ENCODE results near the gene NWD2. TPM values are rescaled to one million over a fixed set of nuclear protein-coding genes. Genes with fewer than 3 reads are reported as not detected.

Gene NWD2
- total RNA-seq, 4 donors from 2014 or later: 0.16 to 2.1 (median 0.61) TPM

DNA sequence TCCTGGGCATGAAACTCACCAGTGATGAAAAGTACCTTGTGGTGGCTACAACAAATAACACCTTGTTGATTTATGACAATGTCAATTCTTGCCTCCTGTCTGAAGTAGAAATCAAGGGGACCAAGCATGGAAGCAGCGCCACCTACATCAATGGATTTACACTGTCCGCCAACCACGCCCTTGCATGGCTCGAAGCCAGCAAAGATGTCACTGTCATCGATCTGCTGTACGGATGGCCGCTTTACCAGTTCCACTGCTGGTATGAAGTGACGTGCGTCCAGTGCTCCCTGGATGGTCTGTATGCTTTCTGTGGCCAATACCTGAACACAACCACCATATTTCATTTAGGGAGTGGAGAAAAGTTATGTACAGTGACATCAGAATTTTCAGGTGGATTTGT lies 200.5 kb downstream of the NWD2 start:
- TF ChIP-seq POLR2A (IDR thresholded peaks at IDR 0.05): no peak
- TF ChIP-seq POLR2AphosphoS5 (IDR thresholded peaks at IDR 0.05): no peak
- no peak for TF ChIP-seq EP300 (IDR thresholded peaks at IDR 0.05)
- TF ChIP-seq, protein P1, sequence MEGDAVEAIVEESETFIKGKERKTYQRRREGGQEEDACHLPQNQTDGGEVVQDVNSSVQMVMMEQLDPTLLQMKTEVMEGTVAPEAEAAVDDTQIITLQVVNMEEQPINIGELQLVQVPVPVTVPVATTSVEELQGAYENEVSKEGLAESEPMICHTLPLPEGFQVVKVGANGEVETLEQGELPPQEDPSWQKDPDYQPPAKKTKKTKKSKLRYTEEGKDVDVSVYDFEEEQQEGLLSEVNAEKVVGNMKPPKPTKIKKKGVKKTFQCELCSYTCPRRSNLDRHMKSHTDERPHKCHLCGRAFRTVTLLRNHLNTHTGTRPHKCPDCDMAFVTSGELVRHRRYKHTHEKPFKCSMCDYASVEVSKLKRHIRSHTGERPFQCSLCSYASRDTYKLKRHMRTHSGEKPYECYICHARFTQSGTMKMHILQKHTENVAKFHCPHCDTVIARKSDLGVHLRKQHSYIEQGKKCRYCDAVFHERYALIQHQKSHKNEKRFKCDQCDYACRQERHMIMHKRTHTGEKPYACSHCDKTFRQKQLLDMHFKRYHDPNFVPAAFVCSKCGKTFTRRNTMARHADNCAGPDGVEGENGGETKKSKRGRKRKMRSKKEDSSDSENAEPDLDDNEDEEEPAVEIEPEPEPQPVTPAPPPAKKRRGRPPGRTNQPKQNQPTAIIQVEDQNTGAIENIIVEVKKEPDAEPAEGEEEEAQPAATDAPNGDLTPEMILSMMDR (IDR thresholded peaks at IDR 0.05): no peak
- Histone ChIP-seq H3K4me1 (peaks cover 6% of the 10 kb centered on the region), H3K27ac (no peak overlapping the region), H3K36me3 (no peaks in the 10 kb centered on the region), H3K27me3 (peaks cover 12% of the 10 kb centered on the region), H3K4me3 (no peak overlapping the region), H3K9me3 (no peaks in the 10 kb centered on the region)
- no peak for DNase-seq (ENCODE audit: low spot score in 2 of 2)
- WGBS: 97% methylated on average over 9 of the region's 9 CpGs

DNA sequence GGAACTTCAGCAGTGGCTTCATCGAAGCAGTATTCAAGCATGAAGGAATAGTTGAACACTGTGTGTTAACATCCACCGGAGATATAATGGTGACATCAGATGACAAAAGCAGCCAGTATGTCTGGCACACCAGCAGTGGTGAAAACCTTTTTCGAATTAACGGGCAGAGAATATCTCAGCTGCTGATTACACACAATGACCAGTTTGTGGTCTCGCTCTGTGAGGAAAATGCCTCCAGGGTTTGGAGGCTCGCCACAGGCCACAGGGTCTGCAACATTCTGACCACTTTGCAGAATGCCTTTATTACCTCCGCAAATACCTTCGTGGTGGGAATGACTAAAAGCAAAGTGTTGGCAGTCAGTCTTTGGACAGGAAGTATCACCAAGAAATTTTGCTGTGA lies 201.5 kb downstream of the NWD2 start:
- Histone ChIP-seq H3K4me3 (no peak overlapping the region), H3K4me1 (peaks cover 1% of the 10 kb centered on the region), H3K36me3 (no peaks in the 10 kb centered on the region), H3K27me3 (peaks cover 12% of the 10 kb centered on the region), H3K9me3 (no peaks in the 10 kb centered on the region), H3K27ac (no peak overlapping the region)
- TF ChIP-seq POLR2AphosphoS5 (IDR thresholded peaks at IDR 0.05) (no peak), POLR2A (IDR thresholded peaks at IDR 0.05) (no peak), EP300 (IDR thresholded peaks at IDR 0.05) (no peak)
- TF ChIP-seq, protein P1 (IDR thresholded peaks at IDR 0.05): no peak
- no peak for DNase-seq (ENCODE audit: low spot score in 2 of 2)
- WGBS: 84% methylated on average over 8 of the region's 8 CpGs

DNA sequence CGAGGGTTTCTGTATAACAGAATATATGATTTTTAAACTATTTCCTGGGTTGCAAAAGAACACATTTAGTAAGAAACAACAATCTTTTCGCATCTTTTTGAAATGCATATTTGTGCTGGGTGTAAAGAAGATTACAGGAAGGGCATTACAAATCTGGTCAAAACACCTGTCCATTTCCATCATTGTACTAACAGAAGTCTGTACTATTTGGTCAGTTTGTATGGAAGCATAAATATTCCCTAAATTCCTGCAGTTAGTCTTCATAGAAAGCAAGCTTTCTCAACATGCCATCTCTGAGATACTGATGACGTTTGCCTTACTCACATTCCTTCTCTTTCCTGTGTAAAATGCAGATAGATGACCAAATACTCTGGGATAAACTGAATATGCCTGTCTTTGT lies 203.3 kb downstream of the NWD2 start:
- DNase-seq (ENCODE audit: low spot score in 2 of 2): no peak
- H3K4me1 ChIP-seq: peaks cover 2% of the 10 kb centered on the region
- H3K4me3 ChIP-seq: no peak overlapping the region
- H3K36me3 ChIP-seq: no peaks in the 10 kb centered on the region
- H3K9me3 ChIP-seq: no peaks in the 10 kb centered on the region
- WGBS: 89% methylated on average over 3 of the region's 3 CpGs
- peaks cover 18% of the 10 kb centered on the region for H3K27me3 ChIP-seq
- TF ChIP-seq POLR2AphosphoS5 (IDR thresholded peaks at IDR 0.05): no peak
- TF ChIP-seq, protein P1 (IDR thresholded peaks at IDR 0.05): no peak
- no peak for TF ChIP-seq POLR2A (IDR thresholded peaks at IDR 0.05)
- no peak for TF ChIP-seq EP300 (IDR thresholded peaks at IDR 0.05)
- H3K27ac ChIP-seq: no peak overlapping the region

DNA sequence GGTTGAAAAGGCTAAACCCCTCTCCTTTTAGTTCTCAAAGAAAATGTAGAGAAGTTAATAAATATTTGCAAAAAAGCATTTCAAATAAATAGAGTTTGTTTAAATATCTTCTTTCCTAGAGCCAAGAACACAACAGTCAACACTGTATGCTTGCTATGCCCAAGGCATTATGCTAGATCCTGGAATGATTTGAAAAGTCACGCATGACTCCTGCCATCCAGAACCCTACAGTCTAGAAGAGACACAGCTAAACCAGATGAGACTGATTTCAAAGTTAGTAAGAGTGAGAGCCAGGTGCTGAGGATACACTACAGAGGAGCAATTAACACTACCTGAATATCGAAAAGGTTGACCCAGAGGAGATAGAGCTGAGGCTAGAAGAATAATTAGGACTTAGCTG lies 205.8 kb downstream of the NWD2 start:
- Histone ChIP-seq H3K4me3 (no peak overlapping the region), H3K27ac (no peak overlapping the region), H3K36me3 (no peaks in the 10 kb centered on the region), H3K27me3 (peaks cover 37% of the 10 kb centered on the region), H3K9me3 (no peaks in the 10 kb centered on the region), H3K4me1 (peaks cover 17% of the 10 kb centered on the region)
- 82% methylated on average over 2 of the region's 2 CpGs for WGBS
- DNase-seq (ENCODE audit: low spot score in 2 of 2): no peak
- TF ChIP-seq EP300 (IDR thresholded peaks at IDR 0.05) (no peak), POLR2AphosphoS5 (IDR thresholded peaks at IDR 0.05) (no peak), POLR2A (IDR thresholded peaks at IDR 0.05) (no peak)
- TF ChIP-seq, protein P1 (IDR thresholded peaks at IDR 0.05): no peak

DNA sequence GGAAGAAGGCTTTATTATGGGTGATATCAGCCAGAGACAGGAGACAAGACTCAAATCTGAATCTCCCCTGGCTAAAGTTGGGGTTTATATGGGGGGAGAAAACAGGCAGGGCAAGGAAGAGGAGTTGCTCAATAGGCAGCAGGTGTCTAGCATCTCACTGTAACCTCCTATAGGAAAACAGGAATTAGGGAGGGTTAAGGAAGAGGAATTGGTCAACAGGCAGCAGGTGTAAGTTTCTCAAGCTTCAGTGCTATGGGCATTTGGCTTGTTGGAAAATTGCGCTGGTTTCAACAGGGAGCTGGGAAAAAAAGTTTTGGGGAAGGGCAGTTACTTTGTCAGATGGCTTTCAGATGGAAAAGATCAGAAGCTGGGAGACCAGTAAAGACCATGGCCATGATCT lies 206.4 kb downstream of the NWD2 start:
- no peak for TF ChIP-seq EP300 (IDR thresholded peaks at IDR 0.05)
- no peak for TF ChIP-seq POLR2A (IDR thresholded peaks at IDR 0.05)
- no peak for TF ChIP-seq POLR2AphosphoS5 (IDR thresholded peaks at IDR 0.05)
- TF ChIP-seq, protein P1 (IDR thresholded peaks at IDR 0.05): no peak
- no peaks in the 10 kb centered on the region for H3K9me3 ChIP-seq
- H3K27ac ChIP-seq: no peak overlapping the region
- no peaks in the 10 kb centered on the region for H3K36me3 ChIP-seq
- no peak for DNase-seq (ENCODE audit: low spot score in 2 of 2)
- H3K4me3 ChIP-seq: no peak overlapping the region
- peaks cover 17% of the 10 kb centered on the region for H3K4me1 ChIP-seq
- 85% methylated on average over 1 of the region's 1 CpG for WGBS
- peaks cover 42% of the 10 kb centered on the region for H3K27me3 ChIP-seq
